ENCODE results near the gene CDC42. TPM values are rescaled to one million over a fixed set of nuclear protein-coding genes. Genes with fewer than 3 reads are reported as not detected.
A peak's percentile ranks its signal among the peaks of the same experiment; 100 is the strongest.

CDC42 gene
- total and polyA plus RNA-seq, 9 of the 15 experiments (the other 6 are each of a cell fraction or from before 2014, with no cell fraction given), result 186 to 398 (median 325) TPM

DNA sequence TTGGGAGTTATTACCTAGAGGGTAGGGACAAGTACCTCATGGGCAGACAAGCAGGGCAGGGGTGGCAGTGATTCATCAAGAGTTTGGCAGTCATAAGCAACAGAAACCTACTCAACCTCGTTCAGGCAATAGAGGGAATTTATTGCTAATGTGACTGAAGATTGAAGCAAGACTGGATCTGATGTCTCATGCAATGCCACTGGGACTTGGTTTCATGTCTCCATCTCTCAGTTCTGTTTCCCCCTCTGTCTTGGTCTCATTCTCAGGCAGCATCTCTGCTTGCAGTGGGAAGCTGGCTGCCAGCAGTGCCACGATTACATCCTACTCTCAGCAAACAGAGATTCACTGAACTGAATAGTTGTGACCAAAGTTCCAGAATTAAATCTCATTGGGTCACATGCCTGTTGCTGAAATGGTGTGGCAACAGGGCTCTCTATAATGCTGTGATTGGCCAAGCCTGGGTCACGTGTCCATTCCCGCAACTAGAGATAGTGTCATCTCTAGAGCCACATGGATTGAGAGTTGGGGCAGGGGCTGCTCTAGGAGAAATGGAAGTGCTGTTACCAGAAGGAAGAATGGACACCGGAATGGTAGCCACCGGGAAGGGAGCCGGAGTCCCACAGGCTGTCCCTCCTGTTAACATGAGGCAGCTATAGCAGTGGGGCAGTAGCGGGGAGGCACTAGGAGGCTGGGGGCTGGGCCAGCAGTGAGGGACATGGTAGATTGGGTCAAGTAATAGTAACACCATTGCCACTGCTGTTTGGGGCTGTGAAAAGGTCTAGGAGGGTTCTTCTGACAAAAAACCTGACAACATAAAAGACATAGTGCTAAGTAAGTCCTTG, 3.9 kb upstream of the CDC42 start (continued):
- TF ChIP-seq, protein P1, sequence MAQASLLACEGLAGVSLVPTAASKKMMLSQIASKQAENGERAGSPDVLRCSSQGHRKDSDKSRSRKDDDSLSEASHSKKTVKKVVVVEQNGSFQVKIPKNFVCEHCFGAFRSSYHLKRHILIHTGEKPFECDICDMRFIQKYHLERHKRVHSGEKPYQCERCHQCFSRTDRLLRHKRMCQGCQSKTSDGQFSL (CRISPR knock-in tag; IDR thresholded peaks at IDR 0.05), result no peak
- TF ChIP-seq, protein P1 (tag; IDR thresholded peaks at IDR 0.05), result 0 out of 4 replicates have a peak, but pooled peaks of 1 of the 2 experiments have one; percentile 16
- TF ChIP-seq SMC3 (conservative IDR thresholded peaks at IDR 0.05; ENCODE audit: insufficient read depth, low read depth, low read length) (no peak), TBL1XR1 (IDR thresholded peaks at IDR 0.05; ENCODE audit: low read length in 2 of 2) (no peak), NCOA1 (IDR thresholded peaks at IDR 0.05; ENCODE audit: low read depth) (no peak), STAT5B (CRISPR knock-in tag; IDR thresholded peaks at IDR 0.05) (no peak), ZBTB33 (CRISPR knock-in tag; IDR thresholded peaks at IDR 0.05) (peak; percentile 45; the same call in 1 of the 2 replicates), MAZ (CRISPR knock-in tag; conservative IDR thresholded peaks at IDR 0.05 in 1 of 2, IDR thresholded peaks at IDR 0.05 in 1 of 2) (peak; percentile 18 to 52; a peak in 3 of 4 replicates), ZNF592 (IDR thresholded peaks at IDR 0.05) (peak; percentile 97), ZNF77 (CRISPR knock-in tag; IDR thresholded peaks at IDR 0.05) (no peak), ZBTB12 (CRISPR knock-in tag; IDR thresholded peaks at IDR 0.05) (no peak), TBP (optimal IDR thresholded peaks at IDR 0.05; ENCODE audit: low read depth, low read length) (no peak), HDGF (IDR thresholded peaks at IDR 0.05) (peak; percentile 62; the same call in 1 of the 2 replicates), FOXJ2 (tag; IDR thresholded peaks at IDR 0.05) (peak; percentile 63; the same call in 1 of the 2 replicates), SREBF1 (IDR thresholded peaks at IDR 0.05; ENCODE audit: borderline replicate concordance, low read depth, low read length) (peak; percentile 42; the same call in 1 of the 2 replicates)
- TF ChIP-seq, protein P2, sequence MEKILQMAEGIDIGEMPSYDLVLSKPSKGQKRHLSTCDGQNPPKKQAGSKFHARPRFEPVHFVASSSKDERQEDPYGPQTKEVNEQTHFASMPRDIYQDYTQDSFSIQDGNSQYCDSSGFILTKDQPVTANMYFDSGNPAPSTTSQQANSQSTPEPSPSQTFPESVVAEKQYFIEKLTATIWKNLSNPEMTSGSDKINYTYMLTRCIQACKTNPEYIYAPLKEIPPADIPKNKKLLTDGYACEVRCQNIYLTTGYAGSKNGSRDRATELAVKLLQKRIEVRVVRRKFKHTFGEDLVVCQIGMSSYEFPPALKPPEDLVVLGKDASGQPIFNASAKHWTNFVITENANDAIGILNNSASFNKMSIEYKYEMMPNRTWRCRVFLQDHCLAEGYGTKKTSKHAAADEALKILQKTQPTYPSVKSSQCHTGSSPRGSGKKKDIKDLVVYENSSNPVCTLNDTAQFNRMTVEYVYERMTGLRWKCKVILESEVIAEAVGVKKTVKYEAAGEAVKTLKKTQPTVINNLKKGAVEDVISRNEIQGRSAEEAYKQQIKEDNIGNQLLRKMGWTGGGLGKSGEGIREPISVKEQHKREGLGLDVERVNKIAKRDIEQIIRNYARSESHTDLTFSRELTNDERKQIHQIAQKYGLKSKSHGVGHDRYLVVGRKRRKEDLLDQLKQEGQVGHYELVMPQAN (IDR thresholded peaks at IDR 0.05; ENCODE audit: borderline replicate concordance), result 0 out of 2 replicates have a peak, but pooled peaks have one; percentile 40
